GM12878 (cell line): Measurements from ENCODE around the gene DPP6. TPM values are rescaled to one million over a fixed set of nuclear protein-coding genes. Genes with fewer than 3 reads are reported as not detected.

Experiments
- ATAC-seq: fragments of 200-7000 bp; cut with Tn5 transposase; 3 replicates; pipeline ENCODE4 v1.9.1; 2020; ENCODE audit warnings: mild to moderate bottlenecking, moderate library complexity
- BruUV-seq: library from RNA; stranded (reverse); fragments of 400-500 nt; replicated peaks from 2 replicates; lab custom pipeline; 2021; lab: Mats Ljungman, UMichigan
- CTCF ChIA-PET: fragments of 300-600 bp; sonication (Branson Sonifier 250); formaldehyde crosslinking; extraction: SDS; loops from one replicate; lab custom pipeline; 2021; ENCODE audit warnings: inconsistent platforms; lab: Yijun Ruan, JAX
- POLR2A ChIA-PET: fragments of 350-600 bp; formaldehyde crosslinking; extraction: SDS; loops from one replicate; lab custom pipeline; 2021; ENCODE audit warnings: inconsistent platforms; lab: Charles Lee
- RAD21 ChIA-PET: fragments of 300-600 bp; sonication (Branson Sonifier 250); formaldehyde crosslinking; loops from one replicate; lab custom pipeline; 2023; ENCODE audit warnings: antibody characterized with exemption; ENCODE audit not compliant: unreplicated experiment; lab: Charles Lee
- SMC1A ChIA-PET: fragments of 300-600 bp; sonication (Branson Sonifier 250); formaldehyde crosslinking; loops from one replicate; lab custom pipeline; 2023; ENCODE audit not compliant: unreplicated experiment, uncharacterized antibody; lab: Charles Lee
- DNase-seq: peaks from one replicate; pipeline ENCODE4 v3.0.0-alpha.2; 2011; ENCODE audit warnings: low read depth, low spot score
- FAIRE-seq: peaks from 3 replicates; lab custom pipeline; 2011; peaks lifted over from hg19 to GRCh38; lab: Jason Lieb, UNC
- H2AFZ ChIP-seq: 2 replicates; pipeline ENCODE4 v1.6.0; 2011; ENCODE audit warnings: low read depth, low read length, control low read depth; ENCODE audit not compliant: control insufficient read depth
- H3K27ac ChIP-seq: 2 replicates; pipeline ENCODE4 v1.5.1; 2011; ENCODE audit warnings: control low read depth; ENCODE audit not compliant: control insufficient read depth, insufficient read depth
- H3K27me3 ChIP-seq, 2 experiments: replicated peaks in 1 of 2; 2 replicates each; pipeline versions ENCODE4 v1.6.0 to v1.6.1; 2011; ENCODE audit warnings: low read length in 1 of 2; ENCODE audit not compliant: control insufficient read depth in 2 of 2, insufficient read depth in 2 of 2
- H3K36me3 ChIP-seq, 2 experiments: 2 replicates each; pipeline ENCODE4 v1.5.1; 2011; ENCODE audit warnings: low read length in 1 of 2; ENCODE audit not compliant: control insufficient read depth in 2 of 2, insufficient read depth in 2 of 2
- H3K4me1 ChIP-seq: 2 replicates; pipeline ENCODE4 v1.6.1; 2011; ENCODE audit warnings: mild to moderate bottlenecking, low read length, moderate library complexity, mixed read lengths; ENCODE audit not compliant: control insufficient read depth, insufficient read depth
- H3K4me2 ChIP-seq: 2 replicates; pipeline ENCODE4 v1.6.0; 2011; ENCODE audit warnings: control low read depth; ENCODE audit not compliant: control insufficient read depth, insufficient read depth
- H3K4me3 ChIP-seq: fragments of 200-600 bp; sonication (generic); 2 replicates; pipeline ENCODE4 v1.5.1; 2016
- H3K79me2 ChIP-seq: 2 replicates; pipeline ENCODE4 v1.6.0; 2011; ENCODE audit warnings: low read length; ENCODE audit not compliant: control insufficient read depth, insufficient read depth
- H3K9ac ChIP-seq: 2 replicates; pipeline ENCODE4 v1.8.0; 2011; ENCODE audit warnings: low read length, control low read depth, mixed read lengths; ENCODE audit not compliant: control insufficient read depth, insufficient read depth
- H3K9me3 ChIP-seq: replicated peaks from 3 replicates; pipeline ENCODE4 v1.5.1; 2011; ENCODE audit warnings: mild to moderate bottlenecking, low read length; ENCODE audit not compliant: control insufficient read depth, insufficient read depth
- H4K20me1 ChIP-seq: 2 replicates; pipeline ENCODE4 v1.6.0; 2011; ENCODE audit not compliant: control insufficient read depth, insufficient read depth
- FOXK2 ChIP-seq: fragments of 450-650 bp; IDR thresholded peaks from 2 replicates; pipeline ENCODE4 v1.6.1; 2017; ENCODE audit warnings: mild to moderate bottlenecking, moderate library complexity
- HDGF ChIP-seq: fragments of 450-650 bp; IDR thresholded peaks from 2 replicates; pipeline ENCODE4 v1.6.1; 2016; ENCODE audit warnings: antibody characterized with exemption
- MYC ChIP-seq: IDR thresholded peaks from 2 replicates; pipeline ENCODE4 v1.6.1; 2011; ENCODE audit warnings: mild to moderate bottlenecking, low read length, moderate library complexity, inconsistent platforms; ENCODE audit not compliant: insufficient read depth, insufficient replicate concordance, insufficient read length, severe bottlenecking
- WRNIP1 ChIP-seq: IDR thresholded peaks from 2 replicates; pipeline ENCODE4 v1.6.1; 2011; ENCODE audit warnings: low read depth, low read length, improper control_type of control experiment, borderline replicate concordance
- ZBTB4 ChIP-seq: fragments of 450-650 bp; formaldehyde crosslinking; IDR thresholded peaks from 2 replicates; pipeline ENCODE4 v1.4.0; 2022; ENCODE audit warnings: mild to moderate bottlenecking, moderate library complexity
- WGBS: methylation state at CpG from one replicate; pipeline ENCODE4 v1.1.6; 2016; ENCODE audit warnings: low lambda C conversion rate; ENCODE audit not compliant: insufficient replicate concordance, insufficient coverage; ENCODE audit errors: missing lambda C conversion rate; 5-methylcytosine and 5-hydroxymethylcytosine counted together
- in situ Hi-C: fragments of 300-500 bp; cut with MboI; formaldehyde crosslinking; loops from 9 replicates; pipeline ENCODE4 v1.14.3; 2018; ENCODE audit warnings: mixed read lengths
- intact Hi-C: fragments of 100-400 bp; cut with micrococcal nuclease; formaldehyde crosslinking; loops from one replicate; pipeline ENCODE4 v1.14.2; 2022; ENCODE audit not compliant: unreplicated experiment
- polyA plus RNA-seq, 11 experiments: library from polyadenylated mRNA; depleted of rRNA in 4 of 11; unstranded in 6 of 11; stranded (reverse) in 5 of 11; fragments of >200 nt; fragmentation: Nextera tagmentation in 4 of 11; fragmentation: Illumina TruSeq in 1 of 11; extraction: Ambion mirVana in 4 of 11; extraction: Trizol in 1 of 11; gene quantifications; 1 replicate in 1 of 11; 2 replicates in 10 of 11; pipeline versions ENCODE4 v1.2.1 to v1.2.3, GENCODE V29; 2011 to 2016; ENCODE audit warnings: inconsistent platforms in 2 of 11, missing spikeins in 2 of 11, low read depth in 1 of 11
- total RNA-seq, 4 experiments: library from RNA; depleted of rRNA in 3 of 4; stranded (reverse); fragments of >200 nt in 3 of 4; fragmentation: Illumina TruSeq in 1 of 4; extraction: Trizol in 1 of 4; gene quantifications; 2 replicates each; pipeline versions ENCODE4 v1.2.1 to v1.2.3, GENCODE V29; 2013 to 2021

DPP6 gene
- total and polyA plus RNA-seq, 10 of the 15 experiments (the other 5 are each of a cell fraction or from before 2014, with no cell fraction given): not detected

GRCh38 chr7:154743206-154743605 lies 691.0 kb downstream of the DPP6 start:
- H3K36me3 ChIP-seq: no peaks in the 10 kb centered on the region
- H4K20me1 ChIP-seq: no peaks in the 10 kb centered on the region
- no TSS peak for BruUV-seq
- in situ Hi-C loops (no loop called here), intact Hi-C loops (loop anchor here (10.0 kb wide), 2 partner anchors 668 to 1358 kb away; no protein-coding TSS in a partner anchor)
- no peak overlapping the region for H3K4me2 ChIP-seq
- ChIA-PET RAD21 (no interaction called here), POLR2A (no interaction called here), CTCF (interaction anchor here (2.1 kb wide), 1 partner anchor 11 kb away, joined by 8 read pairs; no protein-coding TSS in a partner anchor), SMC1A (no interaction called here)
- no peaks in the 10 kb centered on the region for H3K27me3 ChIP-seq
- DNase-seq (no peak), ATAC-seq (no peak), FAIRE-seq (no peak)
- no peak overlapping the region for H3K9ac ChIP-seq
- no peaks in the 10 kb centered on the region for H3K4me1 ChIP-seq
- H3K9me3 ChIP-seq: no peaks in the 10 kb centered on the region
- no peak overlapping the region for H2AFZ ChIP-seq
- H3K4me3 ChIP-seq: no peak overlapping the region
- no peaks in the 10 kb centered on the region for H3K79me2 ChIP-seq
- WGBS: 44% methylated on average over 5 of the region's 5 CpGs
- H3K27ac ChIP-seq: no peak overlapping the region
- TF ChIP-seq MYC: no peak
- no peak for TF ChIP-seq FOXK2
- TF ChIP-seq WRNIP1: no peak
- TF ChIP-seq HDGF: no peak
- no peak for TF ChIP-seq ZBTB4 (CRISPR knock-in tag)
